GM23338 (cell line): ENCODE results near the gene CIB4. TPM values are rescaled to one million over a fixed set of nuclear protein-coding genes. Genes with fewer than 3 reads are reported as not detected.
A peak's percentile ranks its signal among the peaks of the same experiment; 100 is the strongest.

Source experiments
- ATAC-seq: fragments of 200-7000 bp; cut with Tn5 transposase; 3 replicates; pipeline ENCODE4 v1.9.1; 2020
- DNase-seq: peaks from one replicate; pipeline ENCODE4 v3.0.0-alpha.2; 2015; ENCODE audit warnings: low spot score
- H2AFZ ChIP-seq: fragments of 200-600 bp; sonication (generic); 2 replicates; pipeline ENCODE4 v1.8.0; 2016; ENCODE audit warnings: antibody characterized with exemption, mild to moderate bottlenecking, moderate library complexity
- H3F3A ChIP-seq: fragments of 200-600 bp; sonication (generic); replicated peaks from 2 replicates; pipeline ENCODE4 v1.8.0; 2017; ENCODE audit warnings: antibody characterized with exemption, mixed run types, low read depth
- H3K27ac ChIP-seq: fragments of 200-600 bp; sonication (generic); 2 replicates; pipeline ENCODE4 v1.6.1; 2016; ENCODE audit warnings: low read depth
- H3K27me3 ChIP-seq: fragments of 200-600 bp; sonication (generic); 2 replicates; pipeline ENCODE4 v1.8.0; 2016; ENCODE audit warnings: mild to moderate bottlenecking, mixed run types, moderate library complexity; ENCODE audit not compliant: insufficient read depth
- H3K36me3 ChIP-seq: fragments of 200-600 bp; sonication (generic); 2 replicates; pipeline ENCODE4 v1.8.0; 2016; ENCODE audit warnings: mild to moderate bottlenecking; ENCODE audit not compliant: insufficient read depth
- H3K4me1 ChIP-seq: fragments of 200-600 bp; sonication (generic); 2 replicates; pipeline ENCODE4 v1.8.0; 2016; ENCODE audit warnings: mild to moderate bottlenecking, moderate library complexity; ENCODE audit not compliant: insufficient read depth
- H3K4me2 ChIP-seq: fragments of 200-600 bp; sonication (generic); 2 replicates; pipeline ENCODE4 v1.7.1; 2017; ENCODE audit warnings: mixed run types
- H3K4me3 ChIP-seq: fragments of 200-600 bp; sonication (generic); 2 replicates; pipeline ENCODE4 v1.6.1; 2016; ENCODE audit warnings: mixed run types
- H3K79me2 ChIP-seq: fragments of 200-600 bp; sonication (generic); replicated peaks from 2 replicates; pipeline ENCODE4 v1.8.0; 2017; ENCODE audit warnings: mild to moderate bottlenecking; ENCODE audit not compliant: insufficient read depth
- H3K9me2 ChIP-seq: fragments of 200-600 bp; sonication (generic); 2 replicates; pipeline ENCODE4 v1.8.0; 2017; ENCODE audit not compliant: insufficient read depth
- H4K20me1 ChIP-seq: fragments of 200-600 bp; sonication (generic); replicated peaks from 2 replicates; pipeline ENCODE4 v1.8.0; 2017; ENCODE audit warnings: mild to moderate bottlenecking; ENCODE audit not compliant: insufficient read depth
- H3K27ac Mint-ChIP-seq: 2 replicates; pipeline ENCODE4 v1.8.0; 2020; ENCODE audit warnings: inconsistent platforms, mild to moderate bottlenecking, moderate library complexity, mixed read lengths
- H3K27me3 Mint-ChIP-seq: 3 replicates; pipeline ENCODE4 v1.8.0; 2022; ENCODE audit warnings: low read depth, mild to moderate bottlenecking, moderate library complexity, mixed read lengths, inconsistent platforms; ENCODE audit not compliant: insufficient read depth, poor library complexity
- H3K36me3 Mint-ChIP-seq: 3 replicates; pipeline ENCODE4 v1.8.0; 2021; ENCODE audit warnings: low read depth, mild to moderate bottlenecking, inconsistent platforms, moderate library complexity, mixed read lengths
- H3K4me1 Mint-ChIP-seq: 3 replicates; pipeline ENCODE4 v1.8.0; 2020; ENCODE audit warnings: mild to moderate bottlenecking, inconsistent platforms, mixed read lengths
- H3K4me3 Mint-ChIP-seq: 3 replicates; pipeline ENCODE4 v1.8.0; 2021; ENCODE audit warnings: moderate library complexity, mild to moderate bottlenecking, inconsistent platforms, mixed read lengths
- H3K9me3 Mint-ChIP-seq: 3 replicates; pipeline ENCODE4 v1.8.0; 2020; ENCODE audit warnings: moderate library complexity, mild to moderate bottlenecking, inconsistent platforms, mixed read lengths
- CREB1 ChIP-seq: fragments of 250-450 bp; sonication (Bioruptor Pico); IDR thresholded peaks from 2 replicates; pipeline ENCODE4 v1.5.0; 2020; ENCODE audit warnings: low read depth, mild to moderate bottlenecking, moderate library complexity
- EZH2 ChIP-seq: fragments of 200-600 bp; sonication (generic); IDR thresholded peaks from one replicate; pipeline ENCODE4 v1.8.0; 2017; ENCODE audit warnings: antibody characterized with exemption, mild to moderate bottlenecking, low read depth; ENCODE audit not compliant: unreplicated experiment
- EZH2phosphoT487 ChIP-seq: fragments of 200-600 bp; sonication (generic); IDR thresholded peaks from one replicate; pipeline ENCODE4 v1.8.1; 2018; ENCODE audit warnings: antibody characterized with exemption; ENCODE audit not compliant: unreplicated experiment
- JUNB ChIP-seq: IDR thresholded peaks from one replicate; pipeline ENCODE4 v1.6.1; 2016; ENCODE audit warnings: antibody characterized with exemption; ENCODE audit not compliant: unreplicated experiment
- NANOG ChIP-seq: IDR thresholded peaks from 2 replicates; pipeline ENCODE4 v1.6.1; 2016; ENCODE audit warnings: antibody characterized with exemption, borderline replicate concordance
- POLR2AphosphoS5 ChIP-seq: IDR thresholded peaks from 2 replicates; pipeline ENCODE4 v1.6.1; 2016; ENCODE audit warnings: antibody characterized with exemption, low read depth
- STAT1 ChIP-seq: IDR thresholded peaks from one replicate; pipeline ENCODE4 v1.6.1; 2016; ENCODE audit warnings: antibody characterized with exemption; ENCODE audit not compliant: unreplicated experiment
- ZNF114 ChIP-seq: fragments of 250-450 bp; sonication (Bioruptor Pico); IDR thresholded peaks from 2 replicates; pipeline ENCODE4 v1.5.0; 2020; ENCODE audit warnings: mild to moderate bottlenecking, moderate library complexity
- ZNF331 ChIP-seq: fragments of 250-450 bp; sonication (Bioruptor Pico); IDR thresholded peaks from 2 replicates; pipeline ENCODE4 v1.5.0; 2020; ENCODE audit warnings: low read depth, mild to moderate bottlenecking, moderate library complexity
- polyA plus RNA-seq: library from polyadenylated mRNA; unstranded; fragments of >200 nt; fragmentation: Nextera tagmentation; extraction: Ambion mirVana; gene quantifications from 2 replicates; pipeline ENCODE4 v1.2.1, GENCODE V29; 2016
- total RNA-seq: library from RNA; depleted of rRNA; stranded (reverse); fragments of >200 nt; shearing (Covaris generic); gene quantifications from 2 replicates; pipeline ENCODE4 v1.2.3, GENCODE V29; 2014
- TF ChIP-seq, protein P1 (sequence below): fragments of 250-450 bp; sonication (Bioruptor Pico); IDR thresholded peaks from 2 replicates; pipeline ENCODE4 v1.5.0; 2020; ENCODE audit warnings: mild to moderate bottlenecking, moderate library complexity
- TF ChIP-seq, protein P2 (sequence below): IDR thresholded peaks from 2 replicates; pipeline ENCODE4 v1.6.1; 2016; ENCODE audit warnings: antibody characterized with exemption
- TF ChIP-seq, protein P3 (sequence below): IDR thresholded peaks from one replicate; pipeline ENCODE4 v1.6.1; 2018; ENCODE audit warnings: antibody characterized with exemption; ENCODE audit not compliant: unreplicated experiment

Gene CIB4
- total and polyA plus RNA-seq, 2 experiments from 2014 or later: not detected

DNA sequence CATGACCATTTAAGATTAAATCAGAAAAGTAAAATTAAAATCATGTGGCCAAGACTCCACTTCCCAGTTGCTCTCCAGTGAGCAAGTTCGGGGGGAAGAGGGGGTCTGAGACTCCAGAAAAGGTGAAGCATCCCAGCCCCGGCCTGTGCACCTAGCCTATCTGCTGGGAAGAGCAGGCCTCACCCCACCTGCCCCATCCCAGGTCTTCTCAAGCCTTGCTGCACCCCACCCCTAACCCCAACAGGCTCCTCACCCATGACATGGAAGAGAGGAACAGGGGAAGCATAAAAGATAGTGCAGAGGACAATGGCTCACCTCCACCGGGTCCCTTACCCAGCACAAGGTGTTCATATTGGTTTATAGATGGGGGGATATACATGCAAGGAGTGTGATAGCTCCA is 14.6 kb downstream of the CIB4 start (continued):
- TF ChIP-seq ZNF331 (CRISPR knock-in tag) (no peak), NANOG (no peak)
- TF ChIP-seq, protein P1, sequence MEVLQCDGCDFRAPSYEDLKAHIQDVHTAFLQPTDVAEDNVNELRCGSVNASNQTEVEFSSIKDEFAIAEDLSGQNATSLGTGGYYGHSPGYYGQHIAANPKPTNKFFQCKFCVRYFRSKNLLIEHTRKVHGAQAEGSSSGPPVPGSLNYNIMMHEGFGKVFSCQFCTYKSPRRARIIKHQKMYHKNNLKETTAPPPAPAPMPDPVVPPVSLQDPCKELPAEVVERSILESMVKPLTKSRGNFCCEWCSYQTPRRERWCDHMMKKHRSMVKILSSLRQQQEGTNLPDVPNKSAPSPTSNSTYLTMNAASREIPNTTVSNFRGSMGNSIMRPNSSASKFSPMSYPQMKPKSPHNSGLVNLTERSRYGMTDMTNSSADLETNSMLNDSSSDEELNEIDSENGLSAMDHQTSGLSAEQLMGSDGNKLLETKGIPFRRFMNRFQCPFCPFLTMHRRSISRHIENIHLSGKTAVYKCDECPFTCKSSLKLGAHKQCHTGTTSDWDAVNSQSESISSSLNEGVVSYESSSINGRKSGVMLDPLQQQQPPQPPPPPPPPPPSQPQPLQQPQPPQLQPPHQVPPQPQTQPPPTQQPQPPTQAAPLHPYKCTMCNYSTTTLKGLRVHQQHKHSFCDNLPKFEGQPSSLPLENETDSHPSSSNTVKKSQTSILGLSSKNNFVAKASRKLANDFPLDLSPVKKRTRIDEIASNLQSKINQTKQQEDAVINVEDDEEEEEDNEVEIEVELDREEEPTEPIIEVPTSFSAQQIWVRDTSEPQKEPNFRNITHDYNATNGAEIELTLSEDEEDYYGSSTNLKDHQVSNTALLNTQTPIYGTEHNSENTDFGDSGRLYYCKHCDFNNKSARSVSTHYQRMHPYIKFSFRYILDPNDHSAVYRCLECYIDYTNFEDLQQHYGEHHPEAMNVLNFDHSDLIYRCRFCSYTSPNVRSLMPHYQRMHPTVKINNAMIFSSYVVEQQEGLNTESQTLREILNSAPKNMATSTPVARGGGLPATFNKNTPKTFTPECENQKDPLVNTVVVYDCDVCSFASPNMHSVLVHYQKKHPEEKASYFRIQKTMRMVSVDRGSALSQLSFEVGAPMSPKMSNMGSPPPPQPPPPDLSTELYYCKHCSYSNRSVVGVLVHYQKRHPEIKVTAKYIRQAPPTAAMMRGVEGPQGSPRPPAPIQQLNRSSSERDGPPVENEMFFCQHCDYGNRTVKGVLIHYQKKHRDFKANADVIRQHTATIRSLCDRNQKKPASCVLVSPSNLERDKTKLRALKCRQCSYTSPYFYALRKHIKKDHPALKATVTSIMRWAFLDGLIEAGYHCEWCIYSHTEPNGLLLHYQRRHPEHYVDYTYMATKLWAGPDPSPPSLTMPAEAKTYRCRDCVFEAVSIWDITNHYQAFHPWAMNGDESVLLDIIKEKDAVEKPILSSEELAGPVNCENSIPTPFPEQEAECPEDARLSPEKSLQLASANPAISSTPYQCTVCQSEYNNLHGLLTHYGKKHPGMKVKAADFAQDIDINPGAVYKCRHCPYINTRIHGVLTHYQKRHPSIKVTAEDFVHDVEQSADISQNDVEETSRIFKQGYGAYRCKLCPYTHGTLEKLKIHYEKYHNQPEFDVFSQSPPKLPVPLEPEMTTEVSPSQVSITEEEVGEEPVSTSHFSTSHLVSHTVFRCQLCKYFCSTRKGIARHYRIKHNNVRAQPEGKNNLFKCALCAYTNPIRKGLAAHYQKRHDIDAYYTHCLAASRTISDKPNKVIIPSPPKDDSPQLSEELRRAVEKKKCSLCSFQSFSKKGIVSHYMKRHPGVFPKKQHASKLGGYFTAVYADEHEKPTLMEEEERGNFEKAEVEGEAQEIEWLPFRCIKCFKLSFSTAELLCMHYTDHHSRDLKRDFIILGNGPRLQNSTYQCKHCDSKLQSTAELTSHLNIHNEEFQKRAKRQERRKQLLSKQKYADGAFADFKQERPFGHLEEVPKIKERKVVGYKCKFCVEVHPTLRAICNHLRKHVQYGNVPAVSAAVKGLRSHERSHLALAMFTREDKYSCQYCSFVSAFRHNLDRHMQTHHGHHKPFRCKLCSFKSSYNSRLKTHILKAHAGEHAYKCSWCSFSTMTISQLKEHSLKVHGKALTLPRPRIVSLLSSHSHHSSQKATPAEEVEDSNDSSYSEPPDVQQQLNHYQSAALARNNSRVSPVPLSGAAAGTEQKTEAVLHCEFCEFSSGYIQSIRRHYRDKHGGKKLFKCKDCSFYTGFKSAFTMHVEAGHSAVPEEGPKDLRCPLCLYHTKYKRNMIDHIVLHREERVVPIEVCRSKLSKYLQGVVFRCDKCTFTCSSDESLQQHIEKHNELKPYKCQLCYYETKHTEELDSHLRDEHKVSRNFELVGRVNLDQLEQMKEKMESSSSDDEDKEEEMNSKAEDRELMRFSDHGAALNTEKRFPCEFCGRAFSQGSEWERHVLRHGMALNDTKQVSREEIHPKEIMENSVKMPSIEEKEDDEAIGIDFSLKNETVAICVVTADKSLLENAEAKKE (CRISPR knock-in tag): no peak

DNA sequence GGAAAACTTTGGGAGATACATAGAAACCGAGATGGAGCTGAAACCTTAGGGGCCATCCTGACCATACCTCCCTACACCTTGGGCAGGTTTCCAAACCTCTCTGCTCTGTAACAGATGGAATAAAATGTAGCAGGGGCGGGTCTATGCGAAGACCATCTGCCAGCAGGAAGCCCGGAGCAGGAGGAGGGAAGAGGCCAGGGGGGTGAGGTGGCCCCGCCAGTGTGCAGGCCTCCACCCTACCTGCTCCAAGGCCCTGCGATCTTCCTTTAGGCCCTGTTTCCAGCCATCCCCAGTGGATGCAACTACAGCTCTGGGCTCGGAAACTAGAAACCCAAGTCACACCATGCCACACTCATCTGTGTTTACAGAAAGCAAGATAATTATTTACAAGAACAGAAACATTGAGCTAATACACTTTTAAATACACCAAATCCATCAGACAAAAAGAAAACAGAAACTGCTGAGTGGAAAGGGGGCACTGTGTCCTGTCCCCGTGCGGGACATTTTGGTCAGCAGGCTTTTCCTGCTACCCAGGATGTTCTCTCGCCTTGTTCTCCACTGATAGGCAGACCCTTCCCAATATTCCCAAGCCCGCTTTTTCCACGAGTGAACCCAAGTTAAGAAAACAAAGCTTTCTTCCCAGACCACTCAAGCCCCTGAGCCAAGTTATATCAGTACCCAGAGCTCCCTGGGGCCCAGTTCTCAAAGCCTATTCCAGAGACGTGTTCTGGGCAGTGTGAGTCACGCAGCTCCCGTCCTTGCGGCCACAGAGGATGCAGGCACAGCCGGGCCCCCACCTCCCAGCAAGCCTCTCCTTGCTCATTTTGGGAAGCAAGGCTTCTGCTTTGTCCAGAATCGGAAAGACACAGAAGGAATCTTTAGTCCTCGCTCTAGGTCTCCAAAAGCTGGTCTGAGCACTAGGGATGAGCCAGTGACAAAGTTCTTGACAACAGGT is 17.3 kb downstream of the CIB4 start:
- H3F3A ChIP-seq: no peaks in the 10 kb centered on the region
- no peaks in the 10 kb centered on the region for H3K36me3 Mint-ChIP-seq
- H3K4me1 ChIP-seq: no peaks in the 10 kb centered on the region
- no peak overlapping the region for H3K27ac ChIP-seq
- DNase-seq (no peak), ATAC-seq (peak; percentile 53)
- H3K36me3 ChIP-seq: no peaks in the 10 kb centered on the region
- H3K27me3 ChIP-seq: no peaks in the 10 kb centered on the region
- no peaks in the 10 kb centered on the region for H4K20me1 ChIP-seq
- peak overlapping the region; percentile 83 for H2AFZ ChIP-seq
- H3K9me2 ChIP-seq: no peaks in the 10 kb centered on the region
- peaks cover 13% of the 10 kb centered on the region for H3K27me3 Mint-ChIP-seq
- no peaks in the 10 kb centered on the region; the same call in 2 of the 3 replicates for H3K9me3 Mint-ChIP-seq
- no peaks in the 10 kb centered on the region for H3K79me2 ChIP-seq
- H3K27ac Mint-ChIP-seq: no peak overlapping the region
- no peak overlapping the region for H3K4me2 ChIP-seq
- H3K4me3 ChIP-seq: no peak overlapping the region
- H3K4me3 Mint-ChIP-seq: no peak overlapping the region
- peaks cover 15% of the 10 kb centered on the region for H3K4me1 Mint-ChIP-seq
- TF ChIP-seq, protein P2, sequence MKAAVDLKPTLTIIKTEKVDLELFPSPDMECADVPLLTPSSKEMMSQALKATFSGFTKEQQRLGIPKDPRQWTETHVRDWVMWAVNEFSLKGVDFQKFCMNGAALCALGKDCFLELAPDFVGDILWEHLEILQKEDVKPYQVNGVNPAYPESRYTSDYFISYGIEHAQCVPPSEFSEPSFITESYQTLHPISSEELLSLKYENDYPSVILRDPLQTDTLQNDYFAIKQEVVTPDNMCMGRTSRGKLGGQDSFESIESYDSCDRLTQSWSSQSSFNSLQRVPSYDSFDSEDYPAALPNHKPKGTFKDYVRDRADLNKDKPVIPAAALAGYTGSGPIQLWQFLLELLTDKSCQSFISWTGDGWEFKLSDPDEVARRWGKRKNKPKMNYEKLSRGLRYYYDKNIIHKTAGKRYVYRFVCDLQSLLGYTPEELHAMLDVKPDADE: no peak
- TF ChIP-seq POLR2AphosphoS5 (no peak), CREB1 (CRISPR knock-in tag) (no peak), JUNB (no peak), EZH2phosphoT487 (no peak), ZNF114 (CRISPR knock-in tag) (no peak), EZH2 (no peak), STAT1 (no peak)
- TF ChIP-seq, protein P3, sequence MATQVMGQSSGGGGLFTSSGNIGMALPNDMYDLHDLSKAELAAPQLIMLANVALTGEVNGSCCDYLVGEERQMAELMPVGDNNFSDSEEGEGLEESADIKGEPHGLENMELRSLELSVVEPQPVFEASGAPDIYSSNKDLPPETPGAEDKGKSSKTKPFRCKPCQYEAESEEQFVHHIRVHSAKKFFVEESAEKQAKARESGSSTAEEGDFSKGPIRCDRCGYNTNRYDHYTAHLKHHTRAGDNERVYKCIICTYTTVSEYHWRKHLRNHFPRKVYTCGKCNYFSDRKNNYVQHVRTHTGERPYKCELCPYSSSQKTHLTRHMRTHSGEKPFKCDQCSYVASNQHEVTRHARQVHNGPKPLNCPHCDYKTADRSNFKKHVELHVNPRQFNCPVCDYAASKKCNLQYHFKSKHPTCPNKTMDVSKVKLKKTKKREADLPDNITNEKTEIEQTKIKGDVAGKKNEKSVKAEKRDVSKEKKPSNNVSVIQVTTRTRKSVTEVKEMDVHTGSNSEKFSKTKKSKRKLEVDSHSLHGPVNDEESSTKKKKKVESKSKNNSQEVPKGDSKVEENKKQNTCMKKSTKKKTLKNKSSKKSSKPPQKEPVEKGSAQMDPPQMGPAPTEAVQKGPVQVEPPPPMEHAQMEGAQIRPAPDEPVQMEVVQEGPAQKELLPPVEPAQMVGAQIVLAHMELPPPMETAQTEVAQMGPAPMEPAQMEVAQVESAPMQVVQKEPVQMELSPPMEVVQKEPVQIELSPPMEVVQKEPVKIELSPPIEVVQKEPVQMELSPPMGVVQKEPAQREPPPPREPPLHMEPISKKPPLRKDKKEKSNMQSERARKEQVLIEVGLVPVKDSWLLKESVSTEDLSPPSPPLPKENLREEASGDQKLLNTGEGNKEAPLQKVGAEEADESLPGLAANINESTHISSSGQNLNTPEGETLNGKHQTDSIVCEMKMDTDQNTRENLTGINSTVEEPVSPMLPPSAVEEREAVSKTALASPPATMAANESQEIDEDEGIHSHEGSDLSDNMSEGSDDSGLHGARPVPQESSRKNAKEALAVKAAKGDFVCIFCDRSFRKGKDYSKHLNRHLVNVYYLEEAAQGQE: no peak
